HG03175 (cell line): ENCODE measurements around the gene CASQ2.

Experiments used
- ATAC-seq: cut with Tn5 transposase; IDR thresholded peaks from one replicate; pipeline ENCODE4 v1.9.1; 2021; ENCODE audit warnings: mild to moderate bottlenecking, moderate library complexity; ENCODE audit not compliant: unreplicated experiment

The CASQ2 gene

GRCh38 chr1:115668579-115668978 lies 99.9 kb downstream of the CASQ2 start:
- ATAC-seq: no peak

- ATAC-seq: no peak
Measured at GRCh38 chr1:115666702-115667101, 101.8 kb downstream of the CASQ2 start.

- ATAC-seq: no peak
Measured at GRCh38 chr1:115666206-115666605, 102.3 kb downstream of the CASQ2 start.

- ATAC-seq: no peak
Measured at GRCh38 chr1:115665319-115666096, 103.0 kb downstream of the CASQ2 start.

- no peak for ATAC-seq
Measured at GRCh38 chr1:115661157-115661556, 107.4 kb downstream of the CASQ2 start.

- no peak for ATAC-seq
Measured at GRCh38 chr1:115660151-115660550, 108.4 kb downstream of the CASQ2 start.

- ATAC-seq: no peak
Measured at GRCh38 chr1:115658646-115659045, 109.9 kb downstream of the CASQ2 start.

- ATAC-seq: no peak
Measured at GRCh38 chr1:115656461-115657077, 111.9 kb downstream of the CASQ2 start.

- no peak for ATAC-seq
Measured at GRCh38 chr1:115655916-115656315, 112.6 kb downstream of the CASQ2 start.

- ATAC-seq: no peak
Measured at GRCh38 chr1:115655306-115655663, 113.2 kb downstream of the CASQ2 start.

GRCh38 chr1:115654663-115655305 lies 113.7 kb downstream of the CASQ2 start:
- ATAC-seq: no peak

GRCh38 chr1:115654125-115654524 lies 114.4 kb downstream of the CASQ2 start:
- no peak for ATAC-seq

- no peak for ATAC-seq
Measured at GRCh38 chr1:115652236-115652788, 116.2 kb downstream of the CASQ2 start.

- no peak for ATAC-seq
Measured at GRCh38 chr1:115651391-115651790, 117.1 kb downstream of the CASQ2 start.

- no peak for ATAC-seq
Measured at GRCh38 chr1:115650961-115651360, 117.6 kb downstream of the CASQ2 start.
